Measurements from ENCODE around the gene DYSF.

The DYSF gene

GRCh38 chr2:71482055-71482454 lies 28.7 kb downstream of the DYSF start:
- no peak for TF ChIP-seq FOXM1 (IDR thresholded peaks at IDR 0.05; ENCODE audit: borderline replicate concordance, low read depth)
- TF ChIP-seq YY1 (IDR thresholded peaks at IDR 0.05; ENCODE audit: low read depth) = no peak
- TF ChIP-seq EP300 (IDR thresholded peaks at IDR 0.05; ENCODE audit: borderline replicate concordance) = no peak
- no peak for TF ChIP-seq CREB1 (IDR thresholded peaks at IDR 0.05; ENCODE audit: low read depth)
- no peak for TF ChIP-seq TAF1 (IDR thresholded peaks at IDR 0.05; ENCODE audit: low read depth)
- no peak for TF ChIP-seq TEAD4 (IDR thresholded peaks at IDR 0.05)
- TF ChIP-seq RAD21 (IDR thresholded peaks at IDR 0.05; ENCODE audit: low read depth) = no peak
- TF ChIP-seq, protein P1, sequence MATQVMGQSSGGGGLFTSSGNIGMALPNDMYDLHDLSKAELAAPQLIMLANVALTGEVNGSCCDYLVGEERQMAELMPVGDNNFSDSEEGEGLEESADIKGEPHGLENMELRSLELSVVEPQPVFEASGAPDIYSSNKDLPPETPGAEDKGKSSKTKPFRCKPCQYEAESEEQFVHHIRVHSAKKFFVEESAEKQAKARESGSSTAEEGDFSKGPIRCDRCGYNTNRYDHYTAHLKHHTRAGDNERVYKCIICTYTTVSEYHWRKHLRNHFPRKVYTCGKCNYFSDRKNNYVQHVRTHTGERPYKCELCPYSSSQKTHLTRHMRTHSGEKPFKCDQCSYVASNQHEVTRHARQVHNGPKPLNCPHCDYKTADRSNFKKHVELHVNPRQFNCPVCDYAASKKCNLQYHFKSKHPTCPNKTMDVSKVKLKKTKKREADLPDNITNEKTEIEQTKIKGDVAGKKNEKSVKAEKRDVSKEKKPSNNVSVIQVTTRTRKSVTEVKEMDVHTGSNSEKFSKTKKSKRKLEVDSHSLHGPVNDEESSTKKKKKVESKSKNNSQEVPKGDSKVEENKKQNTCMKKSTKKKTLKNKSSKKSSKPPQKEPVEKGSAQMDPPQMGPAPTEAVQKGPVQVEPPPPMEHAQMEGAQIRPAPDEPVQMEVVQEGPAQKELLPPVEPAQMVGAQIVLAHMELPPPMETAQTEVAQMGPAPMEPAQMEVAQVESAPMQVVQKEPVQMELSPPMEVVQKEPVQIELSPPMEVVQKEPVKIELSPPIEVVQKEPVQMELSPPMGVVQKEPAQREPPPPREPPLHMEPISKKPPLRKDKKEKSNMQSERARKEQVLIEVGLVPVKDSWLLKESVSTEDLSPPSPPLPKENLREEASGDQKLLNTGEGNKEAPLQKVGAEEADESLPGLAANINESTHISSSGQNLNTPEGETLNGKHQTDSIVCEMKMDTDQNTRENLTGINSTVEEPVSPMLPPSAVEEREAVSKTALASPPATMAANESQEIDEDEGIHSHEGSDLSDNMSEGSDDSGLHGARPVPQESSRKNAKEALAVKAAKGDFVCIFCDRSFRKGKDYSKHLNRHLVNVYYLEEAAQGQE (IDR thresholded peaks at IDR 0.05; ENCODE audit: low read depth) = no peak
- no peak for TF ChIP-seq EGR1 (IDR thresholded peaks at IDR 0.05)
- no peak for TF ChIP-seq ZBTB7A (IDR thresholded peaks at IDR 0.05; ENCODE audit: low read depth)
- TF ChIP-seq, protein P2, sequence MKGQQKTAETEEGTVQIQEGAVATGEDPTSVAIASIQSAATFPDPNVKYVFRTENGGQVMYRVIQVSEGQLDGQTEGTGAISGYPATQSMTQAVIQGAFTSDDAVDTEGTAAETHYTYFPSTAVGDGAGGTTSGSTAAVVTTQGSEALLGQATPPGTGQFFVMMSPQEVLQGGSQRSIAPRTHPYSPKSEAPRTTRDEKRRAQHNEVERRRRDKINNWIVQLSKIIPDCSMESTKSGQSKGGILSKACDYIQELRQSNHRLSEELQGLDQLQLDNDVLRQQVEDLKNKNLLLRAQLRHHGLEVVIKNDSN (IDR thresholded peaks at IDR 0.05) = no peak
- no peak for TF ChIP-seq NFIC (IDR thresholded peaks at IDR 0.05)

DNA sequence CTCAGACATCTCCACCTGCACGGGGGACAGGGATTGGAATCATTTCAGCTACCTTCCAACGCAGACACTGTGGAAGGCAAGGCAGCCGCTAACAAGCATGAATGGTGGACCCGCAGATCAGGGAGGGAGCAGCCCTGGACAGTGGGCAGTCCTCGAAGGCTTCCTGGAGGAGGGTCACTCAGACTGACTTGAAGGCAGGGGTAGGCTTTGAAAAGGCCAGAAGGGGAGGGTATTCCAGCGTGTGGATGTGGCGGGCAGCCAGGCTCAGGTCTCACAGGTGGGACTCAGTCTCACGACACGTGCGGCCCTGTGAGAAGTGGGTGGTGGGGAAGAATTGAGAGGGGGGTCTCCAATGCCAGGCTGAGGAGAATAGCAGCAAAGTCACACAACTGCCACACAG lies 29.9 kb downstream of the DYSF start:
- TF ChIP-seq FOXM1 (IDR thresholded peaks at IDR 0.05; ENCODE audit: borderline replicate concordance, low read depth) (no peak), ZBTB7A (IDR thresholded peaks at IDR 0.05; ENCODE audit: low read depth) (no peak), YY1 (IDR thresholded peaks at IDR 0.05; ENCODE audit: low read depth) (no peak), RAD21 (IDR thresholded peaks at IDR 0.05; ENCODE audit: low read depth) (no peak), TEAD4 (IDR thresholded peaks at IDR 0.05) (no peak), CREB1 (IDR thresholded peaks at IDR 0.05; ENCODE audit: low read depth) (no peak), CEBPB (IDR thresholded peaks at IDR 0.05) (no peak), TCF12 (IDR thresholded peaks at IDR 0.05; ENCODE audit: low read depth) (no peak), TAF1 (IDR thresholded peaks at IDR 0.05; ENCODE audit: low read depth) (no peak), EP300 (IDR thresholded peaks at IDR 0.05; ENCODE audit: borderline replicate concordance) (no peak), NFIC (IDR thresholded peaks at IDR 0.05) (no peak), EGR1 (IDR thresholded peaks at IDR 0.05) (no peak)
- TF ChIP-seq, protein P2 (IDR thresholded peaks at IDR 0.05) = no peak
- TF ChIP-seq, protein P3, sequence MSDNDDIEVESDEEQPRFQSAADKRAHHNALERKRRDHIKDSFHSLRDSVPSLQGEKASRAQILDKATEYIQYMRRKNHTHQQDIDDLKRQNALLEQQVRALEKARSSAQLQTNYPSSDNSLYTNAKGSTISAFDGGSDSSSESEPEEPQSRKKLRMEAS (IDR thresholded peaks at IDR 0.05) = no peak
- TF ChIP-seq, protein P1 (IDR thresholded peaks at IDR 0.05; ENCODE audit: low read depth) = no peak

- TF ChIP-seq TAF1 (IDR thresholded peaks at IDR 0.05; ENCODE audit: low read depth) (no peak), TCF12 (IDR thresholded peaks at IDR 0.05; ENCODE audit: low read depth) (no peak), EGR1 (IDR thresholded peaks at IDR 0.05) (no peak), RAD21 (IDR thresholded peaks at IDR 0.05; ENCODE audit: low read depth) (no peak)
These were observed 31.0 kb downstream of the DYSF start for GRCh38 chr2:71484354-71484753.

- TF ChIP-seq, protein P1 (IDR thresholded peaks at IDR 0.05; ENCODE audit: low read depth) = no peak
- no peak for TF ChIP-seq EGR1 (IDR thresholded peaks at IDR 0.05)
- TF ChIP-seq TAF1 (IDR thresholded peaks at IDR 0.05; ENCODE audit: low read depth) = no peak
- TF ChIP-seq CREB1 (IDR thresholded peaks at IDR 0.05; ENCODE audit: low read depth) = no peak
- TF ChIP-seq, protein P3 (IDR thresholded peaks at IDR 0.05) = no peak
- no peak for TF ChIP-seq FOXM1 (IDR thresholded peaks at IDR 0.05; ENCODE audit: borderline replicate concordance, low read depth)
- no peak for TF ChIP-seq TCF12 (IDR thresholded peaks at IDR 0.05; ENCODE audit: low read depth)
- no peak for TF ChIP-seq TEAD4 (IDR thresholded peaks at IDR 0.05)
- TF ChIP-seq EP300 (IDR thresholded peaks at IDR 0.05; ENCODE audit: borderline replicate concordance) = no peak
- no peak for TF ChIP-seq NFIC (IDR thresholded peaks at IDR 0.05)
- no peak for TF ChIP-seq RAD21 (IDR thresholded peaks at IDR 0.05; ENCODE audit: low read depth)
- no peak for TF ChIP-seq CEBPB (IDR thresholded peaks at IDR 0.05)
- TF ChIP-seq, protein P2 (IDR thresholded peaks at IDR 0.05) = no peak
- no peak for TF ChIP-seq ZBTB7A (IDR thresholded peaks at IDR 0.05; ENCODE audit: low read depth)
- TF ChIP-seq YY1 (IDR thresholded peaks at IDR 0.05; ENCODE audit: low read depth) = no peak
These were observed 33.7 kb downstream of the DYSF start for GRCh38 chr2:71486881-71487640.
